DOHH2 (cell line): Measurements from ENCODE around the gene CSMD2.
"Not testable (repeated sequence)": the region's sequence is repeated elsewhere in the genome, so short reads cannot be mapped to it uniquely, and the experiment has no call there.

Source experiments
- H3F3A ChIP-seq: fragments of 200-600 bp; sonication (generic), shearing (Covaris generic); 2 replicates; pipeline ENCODE4 v1.6.0; 2016; ENCODE audit warnings: antibody characterized with exemption, mild to moderate bottlenecking; ENCODE audit not compliant: control insufficient read depth, insufficient read depth
- H3K27ac ChIP-seq: fragments of 200-600 bp; sonication (generic); 2 replicates; pipeline ENCODE4 v1.5.1; 2014; ENCODE audit warnings: low read depth, mild to moderate bottlenecking, low read length, moderate library complexity
- H3K27me3 ChIP-seq: fragments of 200-600 bp; sonication (generic); 2 replicates; pipeline ENCODE4 v1.6.1; 2014; ENCODE audit warnings: mild to moderate bottlenecking, low read length, mixed read lengths; ENCODE audit not compliant: control insufficient read depth
- H3K36me3 ChIP-seq: fragments of 200-600 bp; sonication (generic); 2 replicates; pipeline ENCODE4 v1.6.1; 2014; ENCODE audit warnings: mild to moderate bottlenecking, low read length, moderate library complexity, mixed read lengths; ENCODE audit not compliant: control insufficient read depth
- H3K4me1 ChIP-seq: fragments of 200-600 bp; sonication (generic); 2 replicates; pipeline ENCODE4 v1.6.1; 2014; ENCODE audit warnings: mild to moderate bottlenecking, low read length, mixed read lengths; ENCODE audit not compliant: control insufficient read depth
- H3K4me2 ChIP-seq: fragments of 200-600 bp; sonication (generic); 2 replicates; pipeline ENCODE4 v1.6.0; 2014; ENCODE audit warnings: mild to moderate bottlenecking, low read length, moderate library complexity
- H3K4me3 ChIP-seq: fragments of 200-600 bp; sonication (generic); 2 replicates; pipeline ENCODE4 v1.5.1; 2014; ENCODE audit warnings: mild to moderate bottlenecking, low read length, mixed read lengths
- H3K79me2 ChIP-seq: fragments of 200-600 bp; sonication (generic); 2 replicates; pipeline ENCODE4 v1.6.1; 2014; ENCODE audit warnings: mild to moderate bottlenecking, low read length, mixed read lengths; ENCODE audit not compliant: control insufficient read depth
- H3K9me2 ChIP-seq: fragments of 200-600 bp; sonication (generic); replicated peaks from 2 replicates; pipeline ENCODE4 v1.6.1; 2014; ENCODE audit warnings: mild to moderate bottlenecking, low read length, mixed read lengths; ENCODE audit not compliant: control insufficient read depth
- H3K9me3 ChIP-seq: fragments of 200-600 bp; sonication (generic); 2 replicates; pipeline ENCODE4 v1.6.1; 2014; ENCODE audit warnings: antibody characterized with exemption, low read length, mixed read lengths; ENCODE audit not compliant: control insufficient read depth, insufficient read depth
- H4K20me1 ChIP-seq: fragments of 200-600 bp; sonication (generic); 2 replicates; pipeline ENCODE4 v1.6.0; 2014; ENCODE audit warnings: low read depth, mild to moderate bottlenecking, antibody characterized with exemption, low read length, moderate library complexity; ENCODE audit not compliant: control insufficient read depth, insufficient read depth
- EZH2phosphoT487 ChIP-seq: fragments of 200-600 bp; sonication (generic); IDR thresholded peaks from 2 replicates; pipeline ENCODE4 v1.6.1; 2017; ENCODE audit warnings: borderline replicate concordance, mild to moderate bottlenecking, antibody characterized with exemption, low read length, moderate library complexity, mixed read lengths
- TF ChIP-seq, protein P1 (sequence below): fragments of 200-600 bp; sonication (generic); IDR thresholded peaks from one replicate; pipeline ENCODE4 v1.5.1; 2014; ENCODE audit warnings: antibody characterized with exemption, mild to moderate bottlenecking, low read depth, low read length; ENCODE audit not compliant: poor library complexity, severe bottlenecking

CSMD2 gene

DNA sequence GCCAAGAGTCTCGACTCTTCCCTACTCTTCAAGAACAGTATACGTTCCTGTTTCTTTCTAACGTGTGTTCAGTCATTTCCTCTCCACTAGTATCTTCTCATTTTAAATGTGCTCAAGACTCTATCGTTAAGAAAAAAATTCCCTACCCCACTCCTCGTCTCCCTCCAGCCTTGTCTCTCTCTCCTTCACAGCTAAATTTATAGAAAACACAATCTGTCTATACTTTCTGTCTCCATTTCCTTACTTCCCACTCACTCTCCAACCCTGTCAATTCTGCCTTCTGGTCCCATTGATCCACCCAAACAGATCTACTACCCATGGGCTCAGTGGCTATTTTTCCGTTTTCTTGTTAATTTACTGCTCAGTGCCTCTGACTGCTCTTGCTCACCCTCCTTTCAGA, 75.3 kb downstream of the CSMD2 start:
- no peaks in the 10 kb centered on the region for H3K9me2 ChIP-seq
- no peaks in the 10 kb centered on the region for H4K20me1 ChIP-seq
- no peaks in the 10 kb centered on the region for H3K9me3 ChIP-seq
- no peaks in the 10 kb centered on the region for H3K27me3 ChIP-seq
- TF ChIP-seq, protein P1, sequence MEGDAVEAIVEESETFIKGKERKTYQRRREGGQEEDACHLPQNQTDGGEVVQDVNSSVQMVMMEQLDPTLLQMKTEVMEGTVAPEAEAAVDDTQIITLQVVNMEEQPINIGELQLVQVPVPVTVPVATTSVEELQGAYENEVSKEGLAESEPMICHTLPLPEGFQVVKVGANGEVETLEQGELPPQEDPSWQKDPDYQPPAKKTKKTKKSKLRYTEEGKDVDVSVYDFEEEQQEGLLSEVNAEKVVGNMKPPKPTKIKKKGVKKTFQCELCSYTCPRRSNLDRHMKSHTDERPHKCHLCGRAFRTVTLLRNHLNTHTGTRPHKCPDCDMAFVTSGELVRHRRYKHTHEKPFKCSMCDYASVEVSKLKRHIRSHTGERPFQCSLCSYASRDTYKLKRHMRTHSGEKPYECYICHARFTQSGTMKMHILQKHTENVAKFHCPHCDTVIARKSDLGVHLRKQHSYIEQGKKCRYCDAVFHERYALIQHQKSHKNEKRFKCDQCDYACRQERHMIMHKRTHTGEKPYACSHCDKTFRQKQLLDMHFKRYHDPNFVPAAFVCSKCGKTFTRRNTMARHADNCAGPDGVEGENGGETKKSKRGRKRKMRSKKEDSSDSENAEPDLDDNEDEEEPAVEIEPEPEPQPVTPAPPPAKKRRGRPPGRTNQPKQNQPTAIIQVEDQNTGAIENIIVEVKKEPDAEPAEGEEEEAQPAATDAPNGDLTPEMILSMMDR, result no peak
- TF ChIP-seq EZH2phosphoT487, result no peak
- no peaks in the 10 kb centered on the region for H3K36me3 ChIP-seq
- H3K79me2 ChIP-seq, result no peaks in the 10 kb centered on the region
- no peak overlapping the region for H3K4me2 ChIP-seq
- no peaks in the 10 kb centered on the region for H3K4me1 ChIP-seq
- no peak overlapping the region for H3K27ac ChIP-seq
- no peak overlapping the region for H3K4me3 ChIP-seq
- no peaks in the 10 kb centered on the region for H3F3A ChIP-seq

DNA sequence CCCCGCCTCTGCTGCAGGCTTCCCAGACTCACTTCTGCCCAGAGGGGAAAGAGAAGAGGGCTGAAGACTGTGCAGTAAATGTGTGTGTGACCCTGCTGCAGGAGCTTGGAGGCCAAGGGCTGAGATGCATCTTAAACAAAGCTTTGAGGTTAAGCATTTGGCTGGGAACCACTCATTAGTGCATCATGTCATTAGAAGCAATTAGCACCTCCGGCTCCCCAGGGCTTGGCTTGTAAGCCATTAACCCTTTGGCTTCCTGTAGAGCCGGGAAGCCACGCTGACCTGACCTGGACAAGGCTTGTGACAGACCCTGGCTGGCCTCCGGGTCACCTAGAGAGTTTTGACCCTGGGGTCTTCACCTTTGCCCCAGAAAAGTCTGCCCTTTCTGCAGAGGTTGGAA, 77.0 kb downstream of the CSMD2 start:
- no peak overlapping the region for H3K27ac ChIP-seq
- H3K9me2 ChIP-seq, result no peaks in the 10 kb centered on the region
- no peak overlapping the region for H3K4me2 ChIP-seq
- no peaks in the 10 kb centered on the region for H3F3A ChIP-seq
- TF ChIP-seq, protein P1, result no peak
- TF ChIP-seq EZH2phosphoT487, result no peak
- no peaks in the 10 kb centered on the region for H3K79me2 ChIP-seq
- H3K36me3 ChIP-seq, result no peaks in the 10 kb centered on the region
- no peaks in the 10 kb centered on the region for H4K20me1 ChIP-seq
- no peaks in the 10 kb centered on the region for H3K4me1 ChIP-seq
- H3K9me3 ChIP-seq, result no peaks in the 10 kb centered on the region
- no peaks in the 10 kb centered on the region for H3K27me3 ChIP-seq
- H3K4me3 ChIP-seq, result no peak overlapping the region

DNA sequence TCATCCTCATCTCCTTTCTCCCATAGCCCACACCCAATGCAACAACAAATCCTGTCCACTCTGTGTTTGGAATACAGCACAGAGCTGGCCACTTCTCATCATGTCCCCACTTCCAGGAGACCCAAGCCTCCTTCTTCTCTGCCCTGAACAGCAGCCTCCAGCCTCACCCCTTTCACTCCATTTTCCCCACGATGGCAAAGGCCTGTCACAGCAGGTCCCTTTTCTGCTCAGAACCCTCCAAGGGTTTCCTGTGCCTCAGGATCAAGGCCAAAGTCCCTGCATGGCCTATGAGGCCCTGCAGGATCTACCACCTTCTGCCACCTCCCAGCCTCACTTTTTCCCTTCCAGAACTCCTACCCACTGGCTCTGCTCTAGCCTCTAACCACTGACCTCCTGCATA, 78.5 kb downstream of the CSMD2 start:
- Histone ChIP-seq H3K27me3 (no peaks in the 10 kb centered on the region), H3K36me3 (no peaks in the 10 kb centered on the region), H3K9me3 (no peaks in the 10 kb centered on the region), H3K4me2 (no peak overlapping the region), H3K9me2 (no peaks in the 10 kb centered on the region), H3K4me1 (no peaks in the 10 kb centered on the region), H3K79me2 (no peaks in the 10 kb centered on the region), H3K27ac (no peak overlapping the region), H4K20me1 (no peaks in the 10 kb centered on the region), H3F3A (no peaks in the 10 kb centered on the region), H3K4me3 (no peak overlapping the region)
- TF ChIP-seq, protein P1, result no peak
- TF ChIP-seq EZH2phosphoT487, result no peak

DNA sequence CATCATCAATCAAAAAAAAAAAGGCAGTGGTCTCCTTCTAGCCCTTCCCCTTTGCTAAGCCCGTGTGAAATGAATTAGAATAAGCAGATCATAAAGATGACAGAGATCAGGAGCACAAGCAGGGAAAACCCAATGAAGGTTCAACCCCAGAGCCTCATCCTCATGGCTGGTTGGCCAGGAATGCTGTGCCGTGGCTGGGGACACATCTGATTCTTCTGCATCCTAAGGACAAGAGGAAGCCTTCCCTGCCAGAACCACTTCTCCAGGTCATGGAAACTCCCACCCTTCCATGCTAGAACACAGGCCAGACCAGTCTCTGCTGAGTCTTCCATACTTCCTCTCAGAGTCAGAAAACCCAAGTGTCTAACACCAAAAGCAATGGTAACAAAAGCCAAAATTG, 81.1 kb downstream of the CSMD2 start:
- Histone ChIP-seq H3K27ac (no peak overlapping the region), H3K4me2 (no peak overlapping the region), H3K79me2 (no peaks in the 10 kb centered on the region), H3K9me2 (no peaks in the 10 kb centered on the region), H3K4me3 (no peak overlapping the region), H3K27me3 (no peaks in the 10 kb centered on the region), H3K9me3 (no peaks in the 10 kb centered on the region), H3K4me1 (no peaks in the 10 kb centered on the region), H3K36me3 (no peaks in the 10 kb centered on the region), H3F3A (no peaks in the 10 kb centered on the region), H4K20me1 (no peaks in the 10 kb centered on the region)
- TF ChIP-seq, protein P1, result no peak
- TF ChIP-seq EZH2phosphoT487, result no peak

DNA sequence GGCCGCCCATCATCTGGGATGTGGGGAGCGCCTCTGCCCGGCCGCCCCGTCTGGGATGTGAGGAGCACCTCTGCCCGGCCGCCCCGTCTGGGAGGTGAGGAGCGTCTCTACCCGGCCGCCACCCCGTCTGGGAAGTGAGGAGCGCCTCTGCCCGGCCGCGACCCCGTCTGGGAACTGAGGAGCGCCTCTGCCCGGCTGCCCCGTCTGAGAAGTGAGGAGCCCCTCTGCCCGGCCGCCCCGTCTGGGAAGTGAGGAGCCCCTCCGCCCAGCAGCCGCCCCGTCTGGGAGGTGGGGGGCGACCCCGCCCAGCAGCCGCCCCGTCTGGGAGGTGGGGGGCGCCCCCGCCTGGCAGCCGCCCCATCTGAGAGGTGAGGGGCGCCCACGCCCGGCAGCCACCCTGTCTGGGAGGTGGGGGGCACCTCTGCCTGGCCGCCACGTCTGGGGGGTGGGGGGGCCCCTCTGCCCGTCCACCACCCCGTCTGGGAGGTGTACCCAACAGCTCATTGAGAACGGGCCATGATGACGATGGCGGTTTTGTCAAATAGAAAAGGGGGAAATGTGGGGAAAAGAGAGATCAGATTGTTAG, 82.9 kb downstream of the CSMD2 start:
- H4K20me1 ChIP-seq, H3K27ac ChIP-seq, H3K9me2 ChIP-seq: not testable (repeated sequence)

More for the DNA sequence above, 82.9 kb downstream of the CSMD2 start:
- H3K9me3 ChIP-seq, H3K36me3 ChIP-seq, H3K4me1 ChIP-seq, H3F3A ChIP-seq, H3K27me3 ChIP-seq, H3K79me2 ChIP-seq, H3K4me2 ChIP-seq, H3K4me3 ChIP-seq: not testable (repeated sequence)
